ENCODE data around the gene ADGRD2.

DNA sequence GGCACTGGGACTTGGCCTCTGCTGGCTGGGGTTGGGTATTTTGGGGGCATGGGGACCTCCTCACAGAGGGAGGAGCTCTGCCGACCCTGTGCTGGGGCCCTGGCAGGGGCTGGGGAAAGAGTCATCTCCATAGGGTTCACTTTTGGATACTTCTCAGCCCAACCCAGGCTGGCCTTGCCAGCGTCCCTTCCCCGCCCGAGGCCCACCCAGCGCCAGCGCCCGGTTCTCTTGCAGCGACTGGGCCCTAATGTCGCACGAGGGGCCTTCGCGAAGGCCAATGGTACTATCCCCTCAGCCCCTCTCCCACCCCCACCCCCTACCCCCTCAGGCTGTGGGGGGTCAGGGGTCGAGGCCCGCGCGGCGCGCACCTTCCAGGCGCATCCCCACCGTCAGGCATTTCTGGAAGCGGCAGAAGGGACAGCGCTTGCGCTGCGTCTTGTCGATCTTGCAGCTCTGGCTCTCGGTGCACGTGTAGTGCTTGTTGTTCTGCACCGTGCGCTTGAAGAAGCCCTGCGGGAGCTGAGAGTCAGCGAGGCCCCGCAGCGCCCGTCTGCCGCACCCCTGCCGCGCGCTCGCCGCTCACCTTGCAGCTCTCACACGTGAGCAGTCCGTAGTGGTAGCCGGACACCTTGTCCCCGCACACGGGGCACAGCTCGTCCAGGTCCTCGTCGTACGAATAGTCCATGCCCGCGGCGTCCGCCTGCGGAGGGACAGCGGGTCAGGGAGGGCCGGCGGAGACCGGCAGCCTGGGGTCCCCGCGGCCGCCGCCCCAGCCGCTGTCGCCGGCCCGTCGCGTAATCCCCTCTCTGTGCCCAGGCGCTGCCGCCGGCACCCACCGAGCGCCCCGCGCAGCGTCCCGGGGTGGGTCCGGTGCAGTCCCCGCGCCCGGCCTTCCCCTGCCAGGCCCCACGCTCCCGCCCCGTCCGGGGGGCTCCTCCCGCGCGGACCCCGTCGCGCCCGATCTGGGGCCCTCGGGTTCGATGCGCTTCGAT lies 52.8 kb downstream of the ADGRD2 start:
- TF ChIP-seq, protein P1, sequence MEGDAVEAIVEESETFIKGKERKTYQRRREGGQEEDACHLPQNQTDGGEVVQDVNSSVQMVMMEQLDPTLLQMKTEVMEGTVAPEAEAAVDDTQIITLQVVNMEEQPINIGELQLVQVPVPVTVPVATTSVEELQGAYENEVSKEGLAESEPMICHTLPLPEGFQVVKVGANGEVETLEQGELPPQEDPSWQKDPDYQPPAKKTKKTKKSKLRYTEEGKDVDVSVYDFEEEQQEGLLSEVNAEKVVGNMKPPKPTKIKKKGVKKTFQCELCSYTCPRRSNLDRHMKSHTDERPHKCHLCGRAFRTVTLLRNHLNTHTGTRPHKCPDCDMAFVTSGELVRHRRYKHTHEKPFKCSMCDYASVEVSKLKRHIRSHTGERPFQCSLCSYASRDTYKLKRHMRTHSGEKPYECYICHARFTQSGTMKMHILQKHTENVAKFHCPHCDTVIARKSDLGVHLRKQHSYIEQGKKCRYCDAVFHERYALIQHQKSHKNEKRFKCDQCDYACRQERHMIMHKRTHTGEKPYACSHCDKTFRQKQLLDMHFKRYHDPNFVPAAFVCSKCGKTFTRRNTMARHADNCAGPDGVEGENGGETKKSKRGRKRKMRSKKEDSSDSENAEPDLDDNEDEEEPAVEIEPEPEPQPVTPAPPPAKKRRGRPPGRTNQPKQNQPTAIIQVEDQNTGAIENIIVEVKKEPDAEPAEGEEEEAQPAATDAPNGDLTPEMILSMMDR (IDR thresholded peaks at IDR 0.05 in 2 of 3, conservative IDR thresholded peaks at IDR 0.05 in 1 of 3; ENCODE audit: borderline replicate concordance in 1 of 3, insufficient read depth in 1 of 3, low read depth in 2 of 3, low read length in 2 of 3) = no peak
- TF ChIP-seq EGR1 (IDR thresholded peaks at IDR 0.05; ENCODE audit: low read depth) = no peak
- TF ChIP-seq, protein P2, sequence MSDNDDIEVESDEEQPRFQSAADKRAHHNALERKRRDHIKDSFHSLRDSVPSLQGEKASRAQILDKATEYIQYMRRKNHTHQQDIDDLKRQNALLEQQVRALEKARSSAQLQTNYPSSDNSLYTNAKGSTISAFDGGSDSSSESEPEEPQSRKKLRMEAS (IDR thresholded peaks at IDR 0.05) = no peak

Data from HCT116 (cell line).